ENCODE data around the gene NTRK2.

The NTRK2 gene

GRCh38 chr9:84860249-84861115 is 191.0 kb downstream of the NTRK2 start:
- no peak for TF ChIP-seq SIN3A (IDR thresholded peaks at IDR 0.05; ENCODE audit: borderline replicate concordance, insufficient read depth, low read length)
- TF ChIP-seq TAF1 (IDR thresholded peaks at IDR 0.05; ENCODE audit: borderline replicate concordance, insufficient read depth, low read length) = no peak
- no peak for TF ChIP-seq REST (IDR thresholded peaks at IDR 0.05; ENCODE audit: insufficient read depth in 1 of 2, low read depth in 2 of 2, low read length in 2 of 2)
- no peak for TF ChIP-seq FOXP2 (optimal IDR thresholded peaks at IDR 0.05; ENCODE audit: borderline replicate concordance, extremely low read depth, extremely low read length, insufficient read depth)
- no peak for TF ChIP-seq POLR2AphosphoS5 (IDR thresholded peaks at IDR 0.05; ENCODE audit: low read depth, low read length)

GRCh38 chr9:84861455-84861854 is 191.9 kb downstream of the NTRK2 start:
- TF ChIP-seq REST (IDR thresholded peaks at IDR 0.05; ENCODE audit: insufficient read depth in 1 of 2, low read depth in 2 of 2, low read length in 2 of 2) (no peak), POLR2AphosphoS5 (IDR thresholded peaks at IDR 0.05; ENCODE audit: low read depth, low read length) (no peak), SIN3A (IDR thresholded peaks at IDR 0.05; ENCODE audit: borderline replicate concordance, insufficient read depth, low read length) (no peak), TAF1 (IDR thresholded peaks at IDR 0.05; ENCODE audit: borderline replicate concordance, insufficient read depth, low read length) (no peak), FOXP2 (optimal IDR thresholded peaks at IDR 0.05; ENCODE audit: borderline replicate concordance, extremely low read depth, extremely low read length, insufficient read depth) (no peak)

- TF ChIP-seq REST (IDR thresholded peaks at IDR 0.05; ENCODE audit: insufficient read depth in 1 of 2, low read depth in 2 of 2, low read length in 2 of 2) (no peak), SIN3A (IDR thresholded peaks at IDR 0.05; ENCODE audit: borderline replicate concordance, insufficient read depth, low read length) (no peak), TAF1 (IDR thresholded peaks at IDR 0.05; ENCODE audit: borderline replicate concordance, insufficient read depth, low read length) (no peak)
Observed at GRCh38 chr9:84862308-84862707, 192.8 kb downstream of the NTRK2 start.

GRCh38 chr9:84862810-84863287 is 193.3 kb downstream of the NTRK2 start:
- TF ChIP-seq REST (IDR thresholded peaks at IDR 0.05; ENCODE audit: insufficient read depth in 1 of 2, low read depth in 2 of 2, low read length in 2 of 2) (no peak), FOXP2 (optimal IDR thresholded peaks at IDR 0.05; ENCODE audit: borderline replicate concordance, extremely low read depth, extremely low read length, insufficient read depth) (no peak), TAF1 (IDR thresholded peaks at IDR 0.05; ENCODE audit: borderline replicate concordance, insufficient read depth, low read length) (no peak), SIN3A (IDR thresholded peaks at IDR 0.05; ENCODE audit: borderline replicate concordance, insufficient read depth, low read length) (no peak), POLR2AphosphoS5 (IDR thresholded peaks at IDR 0.05; ENCODE audit: low read depth, low read length) (no peak)

Measured in PFSK-1 (cell line).